ENCODE measurements around the gene SPATA9. TPM values are rescaled to one million over a fixed set of nuclear protein-coding genes. Genes with fewer than 3 reads are reported as not detected.

Gene SPATA9
- total and polyA plus RNA-seq, 5 donors from 2014 or later = 0.28 TPM; not detected in 4

- Mint-ChIP-seq H3K4me3 (peak overlapping the region in 3 of 4 donors; percentile 5 to 66 (median 62)), H3K27ac (peak overlapping the region; percentile 63 to 94 (median 94)), H3K36me3 (peaks cover 3% of the 10 kb centered on the region), H3K4me1 (peaks cover 7 to 22% (median 15%) of the 10 kb centered on the region in 4 donors), H3K27me3 (peaks cover 25% of the 10 kb centered on the region), H3K9me3 (peaks cover 0 to 8% (median 3%) of the 10 kb centered on the region in 7 donors)
- no peaks in the 10 kb centered on the region for H3K4me1 ChIP-seq (ENCODE audit: control insufficient read depth, insufficient read depth, low read length, poor library complexity, severe bottlenecking)
- no peaks in the 10 kb centered on the region for H3K36me3 ChIP-seq (ENCODE audit: control insufficient read depth, insufficient read depth, low read length)
- peak overlapping the region; percentile 29 for H3K27ac ChIP-seq (ENCODE audit: insufficient read depth, low read length, poor library complexity, severe bottlenecking)
- peaks cover 6% of the 10 kb centered on the region for H3K27me3 ChIP-seq (ENCODE audit: control insufficient read depth, insufficient read depth, low read length)
- H3K9me3 ChIP-seq (ENCODE audit: control insufficient read depth in 2 of 2, low read length in 2 of 2) = no peaks in the 10 kb centered on the region
- peak; percentile 99 to 100 for ATAC-seq (ENCODE audit: low read depth in 2 of 2)
- DNase-seq = peak; percentile 34 to 93 (median 72)
- peak overlapping the region; percentile 19 for H3K4me3 ChIP-seq (ENCODE audit: low read depth, low read length)
These were observed 50.7 kb downstream of the SPATA9 start for GRCh38 chr5:95631991-95632675.

DNA sequence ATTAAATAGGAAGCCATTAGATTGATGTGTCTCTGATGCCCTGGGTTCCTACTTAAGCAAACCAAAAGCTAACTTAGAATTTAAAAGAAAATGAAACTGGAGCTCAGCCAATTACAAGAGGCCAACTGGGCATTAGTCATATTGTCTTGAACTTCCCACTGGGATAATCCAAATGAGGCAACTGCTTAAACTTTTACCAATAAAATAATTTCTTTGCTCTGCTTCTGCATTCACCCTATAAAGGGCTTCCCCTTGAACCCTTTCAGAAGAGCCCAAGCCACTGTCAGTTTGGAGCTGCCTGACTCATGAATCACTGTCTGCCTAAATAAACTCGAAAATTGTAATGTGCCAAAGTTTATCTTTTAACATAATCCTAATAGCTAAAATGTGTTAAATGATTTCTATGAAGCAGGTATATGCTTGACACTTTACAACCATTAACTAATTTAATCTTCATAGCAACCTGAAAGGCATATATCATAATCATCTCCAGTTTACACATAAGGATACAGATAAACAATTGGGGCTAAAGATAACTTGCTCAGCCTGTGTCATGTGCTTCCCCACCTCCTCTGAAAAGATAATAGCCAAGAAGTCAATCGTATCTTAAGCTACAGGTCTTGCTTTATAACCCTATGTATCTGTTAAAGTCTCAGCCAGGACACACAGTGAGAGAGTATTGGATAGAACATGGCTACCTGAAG lies 51.4 kb downstream of the SPATA9 start:
- Mint-ChIP-seq H3K9me3 (peaks cover 0 to 8% (median 3%) of the 10 kb centered on the region in 7 donors), H3K27me3 (peaks cover 24% of the 10 kb centered on the region), H3K4me1 (peaks cover 7 to 22% (median 15%) of the 10 kb centered on the region in 4 donors), H3K36me3 (peaks cover 3% of the 10 kb centered on the region), H3K4me3 (no peak overlapping the region), H3K27ac (peak overlapping the region; percentile 57 to 94 (median 94))
- Histone ChIP-seq H3K4me1 (ENCODE audit: control insufficient read depth, insufficient read depth, low read length, poor library complexity, severe bottlenecking) (no peaks in the 10 kb centered on the region), H3K9me3 (ENCODE audit: control insufficient read depth in 2 of 2, low read length in 2 of 2) (no peaks in the 10 kb centered on the region), H3K27me3 (ENCODE audit: control insufficient read depth, insufficient read depth, low read length) (peaks cover 6% of the 10 kb centered on the region), H3K4me3 (ENCODE audit: low read depth, low read length) (no peak overlapping the region), H3K36me3 (ENCODE audit: control insufficient read depth, insufficient read depth, low read length) (no peaks in the 10 kb centered on the region), H3K27ac (ENCODE audit: insufficient read depth, low read length, poor library complexity, severe bottlenecking) (peak overlapping the region; percentile 29)
- ATAC-seq (ENCODE audit: low read depth in 2 of 2) = no peak
- DNase-seq = no peak

- Mint-ChIP-seq H3K9me3 (peaks cover 0 to 8% (median 3%) of the 10 kb centered on the region in 7 donors), H3K4me1 (peaks cover 7 to 22% (median 15%) of the 10 kb centered on the region in 4 donors), H3K4me3 (no peak overlapping the region), H3K36me3 (peaks cover 3% of the 10 kb centered on the region), H3K27me3 (peaks cover 27% of the 10 kb centered on the region), H3K27ac (peak overlapping the region in 1 of 3 donors; percentile 27)
- no peaks in the 10 kb centered on the region for H3K36me3 ChIP-seq (ENCODE audit: control insufficient read depth, insufficient read depth, low read length)
- DNase-seq (no peak), ATAC-seq (ENCODE audit: low read depth in 2 of 2) (no peak)
- H3K9me3 ChIP-seq (ENCODE audit: control insufficient read depth in 2 of 2, low read length in 2 of 2) = no peaks in the 10 kb centered on the region
- no peak overlapping the region for H3K4me3 ChIP-seq (ENCODE audit: low read depth, low read length)
- H3K27me3 ChIP-seq (ENCODE audit: control insufficient read depth, insufficient read depth, low read length) = peaks cover 4% of the 10 kb centered on the region
- no peak overlapping the region for H3K27ac ChIP-seq (ENCODE audit: insufficient read depth, low read length, poor library complexity, severe bottlenecking)
- no peaks in the 10 kb centered on the region for H3K4me1 ChIP-seq (ENCODE audit: control insufficient read depth, insufficient read depth, low read length, poor library complexity, severe bottlenecking)
These were observed 52.3 kb downstream of the SPATA9 start for GRCh38 chr5:95630394-95630917.

- H3K9me3 ChIP-seq (ENCODE audit: control insufficient read depth in 2 of 2, low read length in 2 of 2) = no peaks in the 10 kb centered on the region
- peaks cover 21% of the 10 kb centered on the region for H3K27me3 Mint-ChIP-seq
- H3K36me3 ChIP-seq (ENCODE audit: control insufficient read depth, insufficient read depth, low read length) = no peaks in the 10 kb centered on the region
- no peak overlapping the region for H3K4me3 Mint-ChIP-seq
- H3K4me1 Mint-ChIP-seq = peaks cover 7 to 25% (median 15%) of the 10 kb centered on the region in 4 donors
- H3K4me3 ChIP-seq (ENCODE audit: low read depth, low read length) = no peak overlapping the region
- no peaks in the 10 kb centered on the region for H3K27me3 ChIP-seq (ENCODE audit: control insufficient read depth, insufficient read depth, low read length)
- peaks cover 8% of the 10 kb centered on the region for H3K36me3 Mint-ChIP-seq
- no peak for ATAC-seq (ENCODE audit: low read depth in 2 of 2)
- H3K9me3 Mint-ChIP-seq = peaks cover 0 to 8% (median 3%) of the 10 kb centered on the region in 7 donors
- DNase-seq = no peak
- H3K4me1 ChIP-seq (ENCODE audit: control insufficient read depth, insufficient read depth, low read length, poor library complexity, severe bottlenecking) = no peaks in the 10 kb centered on the region
- H3K27ac ChIP-seq (ENCODE audit: insufficient read depth, low read length, poor library complexity, severe bottlenecking) = no peak overlapping the region
- peak overlapping the region in 1 of 3 donors; percentile 7 for H3K27ac Mint-ChIP-seq
These were observed 53.9 kb downstream of the SPATA9 start for GRCh38 chr5:95628933-95629332.

DNA sequence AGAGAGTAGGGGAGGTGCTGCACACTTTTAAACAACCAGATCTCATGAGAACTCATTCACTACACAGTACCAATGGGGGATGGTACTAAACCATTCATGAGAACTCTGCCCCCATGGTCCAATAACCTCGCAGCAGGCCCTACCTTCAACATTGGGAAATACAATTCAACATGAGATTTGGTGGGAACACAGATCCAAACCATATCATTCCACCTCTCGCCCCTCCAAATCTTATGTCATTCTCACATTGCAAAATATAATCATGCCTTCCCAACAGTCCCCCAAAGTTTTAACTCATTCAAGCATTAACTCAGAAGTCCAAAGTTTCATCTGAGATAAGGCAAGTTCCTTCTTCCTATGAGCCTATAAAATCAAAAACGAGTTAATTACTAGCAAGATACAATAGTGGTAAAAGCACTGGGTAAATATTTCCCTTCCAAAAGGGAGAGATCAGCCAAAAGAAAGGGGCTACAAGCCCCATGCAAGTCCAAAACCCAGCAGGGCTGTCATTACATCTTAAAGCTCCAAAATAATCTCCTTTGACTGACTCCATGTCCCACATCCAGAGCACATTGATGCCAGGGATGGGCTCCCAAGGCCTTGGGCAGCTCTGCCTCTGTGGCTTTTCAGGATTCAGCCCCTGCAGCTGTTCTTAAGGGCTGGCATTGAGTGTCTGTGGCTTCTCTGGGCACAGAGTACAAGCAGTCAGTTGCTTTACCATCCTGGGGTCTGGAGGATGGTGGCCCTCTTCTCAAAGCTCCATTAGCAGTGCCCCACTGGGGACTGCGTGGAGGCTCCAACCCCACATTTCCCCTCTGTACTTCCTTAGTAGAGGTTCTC lies 54.6 kb downstream of the SPATA9 start:
- Histone ChIP-seq H3K27me3 (ENCODE audit: control insufficient read depth, insufficient read depth, low read length) (no peaks in the 10 kb centered on the region), H3K4me3 (ENCODE audit: low read depth, low read length) (no peak overlapping the region), H3K4me1 (ENCODE audit: control insufficient read depth, insufficient read depth, low read length, poor library complexity, severe bottlenecking) (no peaks in the 10 kb centered on the region), H3K36me3 (ENCODE audit: control insufficient read depth, insufficient read depth, low read length) (no peaks in the 10 kb centered on the region), H3K9me3 (ENCODE audit: control insufficient read depth in 2 of 2, low read length in 2 of 2) (no peaks in the 10 kb centered on the region), H3K27ac (ENCODE audit: insufficient read depth, low read length, poor library complexity, severe bottlenecking) (no peak overlapping the region)
- Mint-ChIP-seq H3K27me3 (peaks cover 17% of the 10 kb centered on the region), H3K4me1 (peaks cover 7 to 24% (median 12%) of the 10 kb centered on the region in 4 donors), H3K9me3 (peaks cover 0 to 5% (median 3%) of the 10 kb centered on the region in 7 donors), H3K27ac (no peak overlapping the region), H3K4me3 (no peak overlapping the region), H3K36me3 (peaks cover 10% of the 10 kb centered on the region)
- no peak for ATAC-seq (ENCODE audit: low read depth in 2 of 2)
- no peak for DNase-seq

- Mint-ChIP-seq H3K4me3 (no peak overlapping the region), H3K27ac (no peak overlapping the region), H3K9me3 (peaks cover 0 to 5% (median 0%) of the 10 kb centered on the region in 7 donors), H3K4me1 (peaks cover 8 to 29% (median 14%) of the 10 kb centered on the region in 4 donors), H3K36me3 (peaks cover 7% of the 10 kb centered on the region), H3K27me3 (peaks cover 19% of the 10 kb centered on the region)
- ATAC-seq (ENCODE audit: low read depth in 2 of 2) (no peak), DNase-seq (no peak)
- Histone ChIP-seq H3K27me3 (ENCODE audit: control insufficient read depth, insufficient read depth, low read length) (no peaks in the 10 kb centered on the region), H3K27ac (ENCODE audit: insufficient read depth, low read length, poor library complexity, severe bottlenecking) (no peak overlapping the region), H3K4me3 (ENCODE audit: low read depth, low read length) (no peak overlapping the region), H3K9me3 (ENCODE audit: control insufficient read depth in 2 of 2, low read length in 2 of 2) (no peaks in the 10 kb centered on the region), H3K36me3 (ENCODE audit: control insufficient read depth, insufficient read depth, low read length) (no peaks in the 10 kb centered on the region), H3K4me1 (ENCODE audit: control insufficient read depth, insufficient read depth, low read length, poor library complexity, severe bottlenecking) (peaks cover 8% of the 10 kb centered on the region)
These were observed 56.1 kb downstream of the SPATA9 start for GRCh38 chr5:95626701-95627100.

DNA sequence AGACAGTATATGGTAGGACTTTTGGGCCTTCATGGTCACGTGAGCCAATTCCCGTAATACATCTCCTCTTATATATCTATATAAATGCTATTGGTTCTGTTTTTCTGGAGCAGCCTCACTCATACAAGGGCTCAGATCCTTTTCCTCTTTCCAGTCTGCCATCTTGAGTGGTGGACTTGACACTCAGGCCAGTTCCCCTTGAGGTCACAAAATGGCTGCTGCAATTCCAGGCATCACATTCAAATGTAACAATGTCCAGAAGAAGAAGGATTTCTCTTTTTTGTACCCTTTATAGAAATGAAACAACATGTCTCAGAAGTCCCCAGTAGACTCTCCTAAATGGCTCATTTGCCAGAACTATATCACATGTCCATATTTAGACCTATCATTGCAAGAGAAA lies 58.4 kb downstream of the SPATA9 start:
- Mint-ChIP-seq H3K4me1 (peaks cover 12 to 31% (median 18%) of the 10 kb centered on the region in 4 donors), H3K4me3 (no peak overlapping the region)

More for the DNA sequence above, 58.4 kb downstream of the SPATA9 start:
- Histone ChIP-seq H3K36me3 (ENCODE audit: control insufficient read depth, insufficient read depth, low read length) (no peaks in the 10 kb centered on the region), H3K4me3 (ENCODE audit: low read depth, low read length) (no peak overlapping the region), H3K9me3 (ENCODE audit: control insufficient read depth in 2 of 2, low read length in 2 of 2) (no peaks in the 10 kb centered on the region), H3K27ac (ENCODE audit: insufficient read depth, low read length, poor library complexity, severe bottlenecking) (no peak overlapping the region), H3K4me1 (ENCODE audit: control insufficient read depth, insufficient read depth, low read length, poor library complexity, severe bottlenecking) (peaks cover 27% of the 10 kb centered on the region), H3K27me3 (ENCODE audit: control insufficient read depth, insufficient read depth, low read length) (peaks cover under 1% of the 10 kb centered on the region)
- peaks cover 0 to 5% (median 0%) of the 10 kb centered on the region in 7 donors for H3K9me3 Mint-ChIP-seq
- H3K27ac Mint-ChIP-seq = no peak overlapping the region
- peaks cover 7% of the 10 kb centered on the region for H3K36me3 Mint-ChIP-seq
- DNase-seq = no peak
- H3K27me3 Mint-ChIP-seq = peaks cover 23% of the 10 kb centered on the region
- ATAC-seq (ENCODE audit: low read depth in 2 of 2) = no peak
